ENCODE measurements around the gene ZNF423. TPM values are rescaled to one million over a fixed set of nuclear protein-coding genes. Genes with fewer than 3 reads are reported as not detected.

Gene ZNF423
- polyA plus RNA-seq, 1 donor = 34.5 TPM

GRCh38 chr16:49869731-49870130, 13.8 kb upstream of the ZNF423 start:
- DNase-seq = no peak

GRCh38 chr16:49867796-49868668, 12.1 kb upstream of the ZNF423 start:
- no peak for DNase-seq

- DNase-seq = no peak
Measured at GRCh38 chr16:49867234-49867633, 11.3 kb upstream of the ZNF423 start.

GRCh38 chr16:49866595-49867071, 10.7 kb upstream of the ZNF423 start:
- DNase-seq = no peak

- no peak for DNase-seq
Measured at GRCh38 chr16:49862694-49863093, 6.8 kb upstream of the ZNF423 start.

GRCh38 chr16:49861299-49861698, 5.4 kb upstream of the ZNF423 start:
- no peak for DNase-seq

GRCh38 chr16:49860593-49860992, 4.7 kb upstream of the ZNF423 start:
- no peak for DNase-seq

GRCh38 chr16:49859125-49859811, 3.4 kb upstream of the ZNF423 start:
- DNase-seq = peak; percentile 77

GRCh38 chr16:49858200-49859124, 2.5 kb upstream of the ZNF423 start:
- peak; percentile 63 for DNase-seq

GRCh38 chr16:49857423-49858181, 1.7 kb upstream of the ZNF423 start:
- DNase-seq = peak; percentile 46

- DNase-seq = peak; percentile 86
Measured at GRCh38 chr16:49856672-49857330, 889 bp upstream of the ZNF423 start.

GRCh38 chr16:49855280-49855821, 561 bp downstream of the ZNF423 start:
- peak; percentile 86 for DNase-seq

GRCh38 chr16:49854796-49855203, 1.1 kb downstream of the ZNF423 start:
- DNase-seq = no peak

- no peak for DNase-seq
Measured at GRCh38 chr16:49854188-49854795, 1.6 kb downstream of the ZNF423 start.

- DNase-seq = no peak
Measured at GRCh38 chr16:49852279-49852678, 3.6 kb downstream of the ZNF423 start.

GRCh38 chr16:49851468-49851787, 4.5 kb downstream of the ZNF423 start:
- DNase-seq = no peak

- no peak for DNase-seq
Measured at GRCh38 chr16:49850558-49851467, 5.1 kb downstream of the ZNF423 start.

- no peak for DNase-seq
Measured at GRCh38 chr16:49849754-49850108, 6.2 kb downstream of the ZNF423 start.

- DNase-seq = no peak
Measured at GRCh38 chr16:49849037-49849753, 6.7 kb downstream of the ZNF423 start.

Measured in hindlimb muscle (tissue), 1 donor.